OCI-LY3 (cell line): Measurements from ENCODE around the gene ATP5ME.

Experiments
- EZH2phosphoT487 ChIP-seq: fragments of 200-600 bp; shearing (Covaris generic); IDR thresholded peaks from 2 replicates; pipeline ENCODE4 v1.6.1; 2018; ENCODE audit warnings: antibody characterized with exemption, mixed run types, low read depth
- TF ChIP-seq, protein P1 (sequence below): fragments of 200-600, 300-600 bp; sonication (generic); IDR thresholded peaks from 2 replicates; pipeline ENCODE4 v1.5.1; 2014; ENCODE audit warnings: antibody characterized with exemption, low read length, low read depth

DNA sequence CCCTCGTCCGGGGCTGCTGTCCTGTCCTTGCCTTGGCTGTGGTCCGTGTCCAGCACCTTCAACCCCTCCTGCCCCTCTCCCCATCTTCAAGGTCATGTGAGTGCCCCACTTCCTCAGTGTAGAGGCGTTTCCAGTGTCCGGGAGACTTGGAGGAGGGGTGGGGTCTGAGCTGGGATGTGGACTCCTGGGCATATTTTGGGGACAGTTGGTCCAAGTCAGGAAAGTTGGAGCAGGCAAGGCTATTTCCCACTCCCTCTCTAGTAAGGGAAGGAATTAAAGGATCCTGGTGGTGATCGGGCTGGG lies 34.5 kb upstream of the ATP5ME start:
- TF ChIP-seq, protein P1, sequence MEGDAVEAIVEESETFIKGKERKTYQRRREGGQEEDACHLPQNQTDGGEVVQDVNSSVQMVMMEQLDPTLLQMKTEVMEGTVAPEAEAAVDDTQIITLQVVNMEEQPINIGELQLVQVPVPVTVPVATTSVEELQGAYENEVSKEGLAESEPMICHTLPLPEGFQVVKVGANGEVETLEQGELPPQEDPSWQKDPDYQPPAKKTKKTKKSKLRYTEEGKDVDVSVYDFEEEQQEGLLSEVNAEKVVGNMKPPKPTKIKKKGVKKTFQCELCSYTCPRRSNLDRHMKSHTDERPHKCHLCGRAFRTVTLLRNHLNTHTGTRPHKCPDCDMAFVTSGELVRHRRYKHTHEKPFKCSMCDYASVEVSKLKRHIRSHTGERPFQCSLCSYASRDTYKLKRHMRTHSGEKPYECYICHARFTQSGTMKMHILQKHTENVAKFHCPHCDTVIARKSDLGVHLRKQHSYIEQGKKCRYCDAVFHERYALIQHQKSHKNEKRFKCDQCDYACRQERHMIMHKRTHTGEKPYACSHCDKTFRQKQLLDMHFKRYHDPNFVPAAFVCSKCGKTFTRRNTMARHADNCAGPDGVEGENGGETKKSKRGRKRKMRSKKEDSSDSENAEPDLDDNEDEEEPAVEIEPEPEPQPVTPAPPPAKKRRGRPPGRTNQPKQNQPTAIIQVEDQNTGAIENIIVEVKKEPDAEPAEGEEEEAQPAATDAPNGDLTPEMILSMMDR, result no peak
- no peak for TF ChIP-seq EZH2phosphoT487
